A172 (cell line): ENCODE results near the gene DBP. TPM values are rescaled to one million over a fixed set of nuclear protein-coding genes. Genes with fewer than 3 reads are reported as not detected.

Source experiments
- total RNA-seq: library from RNA; depleted of rRNA; stranded (reverse); fragments of >200 nt; shearing (Covaris generic); gene quantifications from 2 replicates; pipeline ENCODE4 v1.2.3, GENCODE V29; 2014; rRNA removed

DBP gene
- total RNA-seq, 1 experiment from 2014 or later, result 15.5 TPM

Other genes starting within 250 kb of the DBP start
- gene KDELR1, start 245.8 kb downstream of the DBP start, total RNA-seq, result 64.2 and 71.5 TPM in 2 replicates
- gene GRIN2D, start 243.7 kb downstream of the DBP start, total RNA-seq, result not detected in 2 replicates
- 38.9 and 55.4 TPM in 2 replicates for gene GRWD1, start 191.4 kb downstream of the DBP start, total RNA-seq
- 0.36 and 0.55 TPM in 2 replicates for gene KCNJ14, start 181.8 kb downstream of the DBP start, total RNA-seq
- gene CYTH2, start 168.0 kb downstream of the DBP start, total RNA-seq, result 28.7 and 38.5 TPM in 2 replicates
- gene LMTK3, start 125.5 kb downstream of the DBP start, total RNA-seq, result not detected in 2 replicates
- 0.38 TPM in 1 of 2 replicates, not detected in the other for gene SULT2B1, start 85.2 kb downstream of the DBP start, total RNA-seq
- gene SPACA4, start 30.6 kb downstream of the DBP start, total RNA-seq, result not detected in 2 replicates
- 0.07 TPM in 1 of 2 replicates, not detected in the other for gene FAM83E, start 22.3 kb downstream of the DBP start, total RNA-seq
- gene RPL18, start 18.2 kb downstream of the DBP start, total RNA-seq, result 764 and 1,035 TPM in 2 replicates
- gene SPHK2, start 17.9 kb downstream of the DBP start, total RNA-seq, result 7.6 and 10.5 TPM in 2 replicates
- 2.3 and 5.8 TPM in 2 replicates for gene CA11, start 8.8 kb upstream of the DBP start, total RNA-seq
- not detected in 2 replicates for gene NTN5, start 35.6 kb upstream of the DBP start, total RNA-seq
- gene FUT2, start 58.6 kb upstream of the DBP start, total RNA-seq, result not detected in 2 replicates
- 0.93 and 1.1 TPM in 2 replicates for gene MAMSTR, start 82.3 kb upstream of the DBP start, total RNA-seq
- 0.07 and 0.12 TPM in 2 replicates for gene RASIP1, start 103.2 kb upstream of the DBP start, total RNA-seq
- gene IZUMO1, start 109.5 kb upstream of the DBP start, total RNA-seq, result not detected in 2 replicates
- 0.81 and 0.98 TPM in 2 replicates for gene FUT1, start 115.3 kb upstream of the DBP start, total RNA-seq
- not detected in 2 replicates for gene FGF21, start 118.1 kb upstream of the DBP start, total RNA-seq
- 29.5 and 36.8 TPM in 2 replicates for gene BCAT2, start 173.7 kb upstream of the DBP start, total RNA-seq
- gene HSD17B14, start 199.1 kb upstream of the DBP start, total RNA-seq, result 9.9 and 14.6 TPM in 2 replicates
- gene PLEKHA4, start 231.2 kb upstream of the DBP start, total RNA-seq, result 1.9 and 6.9 TPM in 2 replicates
- 20.8 and 34.8 TPM in 2 replicates for gene PPP1R15A, start 235.0 kb upstream of the DBP start, total RNA-seq